ENCODE data around the gene CERK. TPM values are rescaled to one million over a fixed set of nuclear protein-coding genes. Genes with fewer than 3 reads are reported as not detected.

CERK gene
- total RNA-seq, 4 donors from 2014 or later, result 14.6 to 34.0 (median 26.6) TPM

DNA sequence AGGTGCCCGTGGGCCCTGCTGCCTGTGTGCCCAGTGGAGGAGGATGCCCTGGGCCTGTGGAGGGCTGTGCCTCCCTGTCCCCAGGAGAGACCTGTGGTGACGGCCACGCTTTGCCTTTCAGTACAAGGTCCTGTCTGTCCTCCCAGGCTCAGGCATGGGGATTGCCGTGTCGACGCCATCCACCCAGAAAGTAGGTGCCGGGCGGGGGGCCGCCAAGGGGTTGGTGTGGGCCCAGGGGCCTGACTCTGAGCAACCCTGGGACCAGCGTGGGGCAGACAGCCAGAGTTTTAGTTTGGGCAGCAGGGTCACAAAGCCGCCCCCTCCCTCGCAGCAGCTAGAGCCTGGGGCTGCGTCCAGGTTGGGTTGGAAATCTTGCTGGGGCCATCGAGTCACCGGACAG lies 61.6 kb downstream of the CERK start:
- TF ChIP-seq, protein P1, sequence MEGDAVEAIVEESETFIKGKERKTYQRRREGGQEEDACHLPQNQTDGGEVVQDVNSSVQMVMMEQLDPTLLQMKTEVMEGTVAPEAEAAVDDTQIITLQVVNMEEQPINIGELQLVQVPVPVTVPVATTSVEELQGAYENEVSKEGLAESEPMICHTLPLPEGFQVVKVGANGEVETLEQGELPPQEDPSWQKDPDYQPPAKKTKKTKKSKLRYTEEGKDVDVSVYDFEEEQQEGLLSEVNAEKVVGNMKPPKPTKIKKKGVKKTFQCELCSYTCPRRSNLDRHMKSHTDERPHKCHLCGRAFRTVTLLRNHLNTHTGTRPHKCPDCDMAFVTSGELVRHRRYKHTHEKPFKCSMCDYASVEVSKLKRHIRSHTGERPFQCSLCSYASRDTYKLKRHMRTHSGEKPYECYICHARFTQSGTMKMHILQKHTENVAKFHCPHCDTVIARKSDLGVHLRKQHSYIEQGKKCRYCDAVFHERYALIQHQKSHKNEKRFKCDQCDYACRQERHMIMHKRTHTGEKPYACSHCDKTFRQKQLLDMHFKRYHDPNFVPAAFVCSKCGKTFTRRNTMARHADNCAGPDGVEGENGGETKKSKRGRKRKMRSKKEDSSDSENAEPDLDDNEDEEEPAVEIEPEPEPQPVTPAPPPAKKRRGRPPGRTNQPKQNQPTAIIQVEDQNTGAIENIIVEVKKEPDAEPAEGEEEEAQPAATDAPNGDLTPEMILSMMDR (IDR thresholded peaks at IDR 0.05), result no peak
- no peak for TF ChIP-seq POLR2A (IDR thresholded peaks at IDR 0.05)
- Histone ChIP-seq H3K4me3 (no peak overlapping the region), H3K36me3 (peaks cover 4 to 78% (median 16%) of the 10 kb centered on the region in 3 donors), H3K9me3 (no peaks in the 10 kb centered on the region), H3K4me1 (peaks cover 0 to 26% (median 10%) of the 10 kb centered on the region in 3 donors), H3K27ac (no peak overlapping the region), H3K27me3 (no peaks in the 10 kb centered on the region)
- intact Hi-C loops (cut with DNase I), result no loop called here
- DNase-seq, result no peak
- WGBS, 2 donors, result 91% methylated on average over 5 of the region's 15 CpGs; no CpG with 5 or more reads in 1 of the 2 donors

DNA sequence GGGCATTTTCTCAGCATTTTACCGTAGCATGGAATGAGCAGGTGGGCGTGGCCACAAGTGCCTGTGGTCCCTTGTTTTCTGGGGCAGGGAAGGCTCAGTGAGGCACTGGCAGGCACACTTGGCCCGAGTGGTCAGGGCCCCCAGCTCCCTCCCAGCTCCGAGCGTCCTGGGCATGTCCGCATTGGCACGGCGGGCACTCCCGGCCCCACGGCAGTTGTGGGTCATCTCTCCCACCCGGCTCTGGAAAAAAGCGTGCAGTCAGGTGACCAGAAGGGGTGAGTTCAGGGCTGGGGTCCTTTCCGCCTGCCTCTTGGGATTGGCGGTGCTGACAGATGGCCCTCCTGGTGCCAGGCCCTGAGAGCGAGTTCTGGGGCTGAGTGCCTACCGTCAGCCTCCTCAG lies 62.1 kb downstream of the CERK start:
- TF ChIP-seq, protein P1 (IDR thresholded peaks at IDR 0.05), result no peak
- no peak for TF ChIP-seq POLR2A (IDR thresholded peaks at IDR 0.05)
- DNase-seq, result no peak
- peaks cover 0 to 26% (median 10%) of the 10 kb centered on the region in 3 donors for H3K4me1 ChIP-seq
- H3K4me3 ChIP-seq, result no peak overlapping the region
- no peaks in the 10 kb centered on the region for H3K27me3 ChIP-seq
- no peak overlapping the region for H3K27ac ChIP-seq
- WGBS, 2 donors, result 90 to 93% methylated on average over 3 to 5 of the region's 16 CpGs
- peaks cover 4 to 83% (median 16%) of the 10 kb centered on the region in 3 donors for H3K36me3 ChIP-seq
- intact Hi-C loops (cut with DNase I), result no loop called here
- no peaks in the 10 kb centered on the region for H3K9me3 ChIP-seq

DNA sequence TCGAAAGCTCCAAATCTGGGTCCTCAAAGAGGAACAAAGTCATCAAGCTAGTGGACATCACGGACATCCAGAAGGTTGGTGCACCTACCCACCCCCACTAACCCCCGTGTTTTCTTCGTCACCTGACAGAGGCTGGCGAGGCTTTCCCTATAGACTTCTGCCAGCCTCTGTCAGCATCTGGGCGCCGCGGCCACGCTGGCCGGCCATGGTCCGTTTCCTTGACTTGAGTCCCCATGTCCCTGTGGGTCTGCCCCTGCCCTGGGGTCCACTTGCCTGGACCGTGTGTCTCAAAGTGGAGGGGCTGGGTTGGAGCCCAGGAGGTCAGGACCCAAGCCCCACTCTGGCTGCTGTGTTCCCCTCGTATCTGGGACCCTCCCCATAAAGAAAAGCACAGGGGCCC lies 62.6 kb downstream of the CERK start:
- no peaks in the 10 kb centered on the region for H3K27me3 ChIP-seq
- WGBS, 2 donors, result 91% methylated on average over 11 of the region's 13 CpGs
- no peak overlapping the region for H3K4me3 ChIP-seq
- peaks cover 4 to 88% (median 16%) of the 10 kb centered on the region in 3 donors for H3K36me3 ChIP-seq
- H3K27ac ChIP-seq, result no peak overlapping the region
- peaks cover 0 to 26% (median 10%) of the 10 kb centered on the region in 3 donors for H3K4me1 ChIP-seq
- intact Hi-C loops (cut with DNase I), result no loop called here
- no peaks in the 10 kb centered on the region for H3K9me3 ChIP-seq
- TF ChIP-seq, protein P1 (IDR thresholded peaks at IDR 0.05), result no peak
- TF ChIP-seq POLR2A (IDR thresholded peaks at IDR 0.05), result no peak
- DNase-seq, result no peak

DNA sequence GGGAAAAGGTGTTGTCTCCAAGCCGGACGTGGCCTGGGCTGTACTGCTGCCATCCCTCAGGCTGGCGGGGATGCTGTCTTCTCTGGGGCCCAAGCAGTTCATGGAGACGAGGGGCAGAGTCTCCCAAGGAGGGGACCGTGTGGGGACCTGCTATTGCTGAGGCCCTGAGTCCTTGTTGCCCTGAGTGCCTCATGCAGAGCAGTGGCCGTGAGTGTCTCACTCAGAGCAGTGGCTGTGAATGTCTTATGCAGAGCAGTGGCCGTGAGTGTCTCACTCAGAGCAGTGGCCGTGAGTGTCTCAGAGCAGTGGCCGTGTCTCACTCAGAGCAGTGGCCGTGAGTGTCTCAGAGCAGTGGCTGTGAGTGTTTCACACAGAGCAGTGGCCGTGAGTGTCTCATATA lies 63.1 kb downstream of the CERK start:
- Histone ChIP-seq H3K4me3 (peak overlapping the region in 2 of 4 donors; percentile 1 to 40), H3K4me1 (peaks cover 0 to 24% (median 10%) of the 10 kb centered on the region in 3 donors), H3K27me3 (no peaks in the 10 kb centered on the region), H3K36me3 (peaks cover 4 to 93% (median 16%) of the 10 kb centered on the region in 3 donors), H3K27ac (peak overlapping the region in 3 of 4 donors; percentile 36 to 79 (median 36)), H3K9me3 (no peaks in the 10 kb centered on the region)
- 80% methylated on average over 4 of the region's 11 CpGs; no CpG with 5 or more reads in 1 of the 2 donors for WGBS, 2 donors
- DNase-seq, result no peak
- TF ChIP-seq, protein P1 (IDR thresholded peaks at IDR 0.05), result no peak
- TF ChIP-seq POLR2A (IDR thresholded peaks at IDR 0.05), result no peak
- intact Hi-C loops (cut with DNase I), result no loop called here

DNA sequence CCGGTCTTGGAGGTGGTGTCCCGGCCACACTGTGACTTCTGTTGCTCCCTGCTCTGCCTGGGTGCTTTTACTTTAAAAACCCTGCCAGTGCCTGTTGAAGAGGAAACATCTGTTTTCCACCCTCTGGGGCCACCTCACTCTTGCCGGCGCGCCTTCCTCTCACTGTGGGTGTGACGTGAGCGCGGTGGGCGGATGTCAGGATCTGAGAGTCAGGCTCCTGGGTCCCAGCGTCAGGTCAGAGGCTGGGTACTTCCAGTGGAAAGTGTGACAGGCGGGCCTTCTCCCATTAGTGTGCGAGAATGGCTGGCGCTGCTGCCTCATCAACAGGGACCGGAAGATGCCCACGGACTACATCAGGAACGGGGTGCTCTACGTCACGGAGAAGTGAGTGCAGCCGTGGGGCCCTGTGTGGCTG lies 63.7 kb downstream of the CERK start:
- TF ChIP-seq, protein P1 (IDR thresholded peaks at IDR 0.05), result no peak
- no peak for TF ChIP-seq POLR2A (IDR thresholded peaks at IDR 0.05)
- peak overlapping the region; percentile 26 to 79 (median 42) for H3K27ac ChIP-seq
- DNase-seq, result peak; percentile 23

More for the DNA sequence above, 63.7 kb downstream of the CERK start:
- 81% methylated on average over 11 of the region's 19 CpGs; no CpG with 5 or more reads in 1 of the 2 donors for WGBS, 2 donors
- Histone ChIP-seq H3K36me3 (peaks cover 4 to 97% (median 16%) of the 10 kb centered on the region in 3 donors), H3K4me1 (peaks cover 0 to 20% (median 7%) of the 10 kb centered on the region in 3 donors), H3K9me3 (no peaks in the 10 kb centered on the region), H3K4me3 (peak overlapping the region in 2 of 4 donors; percentile 1 to 40), H3K27me3 (no peaks in the 10 kb centered on the region)
- intact Hi-C loops (cut with DNase I), result no loop called here

Data from esophagus squamous epithelium (tissue), 5 donors.